A549 (cell line): ENCODE data around the gene DIS3L2. TPM values are rescaled to one million over a fixed set of nuclear protein-coding genes. Genes with fewer than 3 reads are reported as not detected.
"Not testable (repeated sequence)": the region's sequence is repeated elsewhere in the genome, so short reads cannot be mapped to it uniquely, and the experiment has no call there.

Experiments used
- ATAC-seq, 2 experiments: fragments of 200-7000 bp in 1 of 2; fragments of >200 bp in 1 of 2; cut with Nextera tagmentation in 1 of 2; cut with Tn5 transposase in 1 of 2; 3 replicates each; pipeline versions ENCODE4 v1.8.0 to v1.9.1; 2018 to 2020; ENCODE audit warnings: mild to moderate bottlenecking in 1 of 2, moderate library complexity in 1 of 2
- CTCF ChIA-PET: fragments of 300-600 bp; sonication (Branson Sonifier 250); formaldehyde crosslinking; extraction: SDS; loops from one replicate; lab custom pipeline; 2021; ENCODE audit warnings: antibody characterized with exemption, inconsistent platforms; lab: Yijun Ruan, JAX
- POLR2A ChIA-PET: fragments of 350-600 bp; formaldehyde crosslinking; extraction: SDS; loops from one replicate; lab custom pipeline; 2021; ENCODE audit warnings: antibody characterized with exemption, inconsistent platforms; lab: Yijun Ruan, JAX
- DNase-seq, 2 experiments: peaks; one replicate each; pipeline versions ENCODE4 v3.0.0 to v3.0.0-alpha.2; 2011 to 2016; ENCODE audit warnings: low read depth in 1 of 2, low spot score in 1 of 2
- FAIRE-seq: peaks from 2 replicates; lab custom pipeline; 2011; peaks lifted over from hg19 to GRCh38; lab: Jason Lieb, UNC
- H3K27ac ChIP-seq, 2 experiments: fragments of >200 bp; sonication (Bioruptor Twin); formaldehyde crosslinking; 3 replicates each; pipeline ENCODE4 v1.5.1; 2016 to 2017
- H3K4me1 ChIP-seq: fragments of >200 bp; sonication (Bioruptor Twin); formaldehyde crosslinking; 3 replicates; pipeline ENCODE4 v1.6.1; 2016
- H3K4me2 ChIP-seq: fragments of >200 bp; sonication (Bioruptor Twin); formaldehyde crosslinking; 3 replicates; pipeline ENCODE4 v1.6.1; 2016
- H3K4me3 ChIP-seq: fragments of >200 bp; sonication (Bioruptor Twin); formaldehyde crosslinking; 3 replicates; pipeline ENCODE4 v1.5.1; 2016
- H3K9me3 ChIP-seq: fragments of >200 bp; sonication (Bioruptor Twin); formaldehyde crosslinking; 3 replicates; pipeline ENCODE4 v1.6.1; 2016
- CBX8 ChIP-seq: fragments of 200-600 bp; sonication (generic); IDR thresholded peaks from 2 replicates; pipeline ENCODE4 v1.6.1; 2016
- ESRRA ChIP-seq: fragments of 150-350 bp; IDR thresholded peaks from 2 replicates; pipeline ENCODE4 v1.6.1; 2014; ENCODE audit warnings: mild to moderate bottlenecking, low read length, borderline replicate concordance
- FOXS1 ChIP-seq: fragments of 250-450 bp; sonication (Bioruptor Pico); IDR thresholded peaks from 2 replicates; pipeline ENCODE4 v1.5.0; 2020; ENCODE audit warnings: mild to moderate bottlenecking, moderate library complexity
- JUNB ChIP-seq: fragments of >200 bp; sonication (Bioruptor Twin); formaldehyde crosslinking; IDR thresholded peaks from 2 replicates; pipeline ENCODE4 v1.6.1; 2016
- KDM5A ChIP-seq: fragments of 200-600 bp; sonication (generic); IDR thresholded peaks from 2 replicates; pipeline ENCODE4 v1.6.1; 2016; ENCODE audit warnings: antibody characterized with exemption, mild to moderate bottlenecking
- MAFK ChIP-seq: fragments of 450-650 bp; IDR thresholded peaks from 2 replicates; pipeline ENCODE4 v1.6.1; 2014; ENCODE audit not compliant: partially characterized antibody
- MYC ChIP-seq: IDR thresholded peaks from 2 replicates; pipeline ENCODE4 v1.6.1; 2012; ENCODE audit warnings: mild to moderate bottlenecking, inconsistent platforms, low read length, improper control_type of control experiment, borderline replicate concordance
- NR3C1 ChIP-seq: fragments of >200 bp; sonication (Bioruptor Twin); formaldehyde crosslinking; IDR thresholded peaks from 3 replicates; pipeline ENCODE4 v1.6.1; 2017
- POLR2A ChIP-seq: IDR thresholded peaks from 2 replicates; pipeline ENCODE4 v1.6.1; 2012; ENCODE audit warnings: mild to moderate bottlenecking, low read length
- POLR2AphosphoS2 ChIP-seq: conservative IDR thresholded peaks from 2 replicates; pipeline ENCODE4 v1.6.1; 2012; ENCODE audit warnings: low read length, improper control_type of control experiment, inconsistent platforms
- RAD21 ChIP-seq, 2 experiments: fragments of >200 bp in 1 of 2; sonication (Bioruptor Twin) in 1 of 2; formaldehyde crosslinking in 1 of 2; IDR thresholded peaks in 1 of 2; conservative IDR thresholded peaks in 1 of 2; 2 replicates in 1 of 2; 3 replicates in 1 of 2; pipeline ENCODE4 v1.6.1; 2012 to 2018; ENCODE audit warnings: inconsistent platforms in 1 of 2
- TFCP2L1 ChIP-seq: fragments of 250-450 bp; sonication (Bioruptor Pico); IDR thresholded peaks from 2 replicates; pipeline ENCODE4 v1.5.0; 2021; ENCODE audit warnings: mild to moderate bottlenecking
- ZC3H11A ChIP-seq: fragments of 450-650 bp; IDR thresholded peaks from 2 replicates; pipeline ENCODE4 v1.6.1; 2014; ENCODE audit warnings: antibody characterized with exemption, mild to moderate bottlenecking
- WGBS: methylation state at CpG from one replicate; pipeline ENCODE4 v1.1.6; 2017; ENCODE audit errors: missing lambda C conversion rate; 5-methylcytosine and 5-hydroxymethylcytosine counted together
- polyA plus RNA-seq, 4 experiments: library from polyadenylated mRNA; depleted of rRNA in 3 of 4; stranded (reverse); fragments of >200 nt; fragmentation: RNase III in 1 of 4; extraction: RNeasy Plus Mini Kit Qiagen cat#74134 plus additional on column Dnase treatment in 1 of 4; gene quantifications; 2 replicates in 3 of 4; 3 replicates in 1 of 4; pipeline ENCODE4 v1.2.3, GENCODE V29; 2011 to 2017
- TF ChIP-seq, protein P1 (sequence below): IDR thresholded peaks from 2 replicates; pipeline ENCODE4 v1.6.1; 2012
- TF ChIP-seq, protein P2 (sequence below): fragments of >200 bp; sonication (Bioruptor Twin); formaldehyde crosslinking; IDR thresholded peaks from 3 replicates; pipeline ENCODE4 v1.5.1; 2016
- TF ChIP-seq, protein P3 (sequence below): fragments of 450-650 bp; IDR thresholded peaks from 2 replicates; pipeline ENCODE4 v1.6.1; 2014; ENCODE audit warnings: antibody characterized with exemption
- TF ChIP-seq, protein P4 (sequence below): fragments of 250-450 bp; sonication (Bioruptor Pico); IDR thresholded peaks from 2 replicates; pipeline ENCODE4 v1.5.0; 2020; ENCODE audit warnings: low read depth, mild to moderate bottlenecking, moderate library complexity

The DIS3L2 gene
- polyA plus RNA-seq, 2 of the 4 experiments (the other 2 are of a cell fraction) = 14.9 to 15.4 TPM

DNA sequence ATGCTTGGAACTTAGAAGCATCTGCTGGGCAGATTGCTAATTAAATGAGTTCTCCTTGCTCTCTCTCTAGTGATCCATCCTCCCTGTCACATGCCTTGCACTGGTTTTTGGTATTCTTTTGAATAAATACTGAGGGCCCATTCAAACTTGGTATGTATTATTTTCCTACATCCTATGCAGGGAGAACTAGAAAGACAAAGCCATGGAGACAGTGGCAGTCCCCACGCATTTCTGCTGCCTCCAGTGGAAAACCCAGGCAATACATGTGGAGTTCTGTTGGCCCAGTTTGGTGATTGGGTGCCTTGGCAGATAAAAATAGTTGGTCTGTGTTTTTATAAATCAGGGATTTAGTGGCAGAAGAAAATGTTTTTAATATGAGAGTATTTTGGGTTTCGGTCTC is 68.7 kb downstream of the DIS3L2 start:
- Histone ChIP-seq H3K4me1 (no peaks in the 10 kb centered on the region), H3K27ac (no peak overlapping the region), H3K9me3 (no peaks in the 10 kb centered on the region; the same call in 2 of the 3 replicates), H3K4me2 (no peak overlapping the region), H3K4me3 (no peak overlapping the region)
- CTCF ChIA-PET = no interaction called here
- WGBS = 83% methylated on average over 2 of the region's 2 CpGs
- POLR2A ChIA-PET = no interaction called here
- FAIRE-seq = no peak
- DNase-seq = peak in 1 of 2 experiments; percentile 29
- TF ChIP-seq RAD21 (conservative IDR thresholded peaks at IDR 0.05 in 1 of 2, IDR thresholded peaks at IDR 0.05 in 1 of 2) (peak in 1 of 2 experiments; percentile 18; a peak in 1 of 5 replicates), MAFK (no peak)
- peak; percentile 73 for ATAC-seq

DNA sequence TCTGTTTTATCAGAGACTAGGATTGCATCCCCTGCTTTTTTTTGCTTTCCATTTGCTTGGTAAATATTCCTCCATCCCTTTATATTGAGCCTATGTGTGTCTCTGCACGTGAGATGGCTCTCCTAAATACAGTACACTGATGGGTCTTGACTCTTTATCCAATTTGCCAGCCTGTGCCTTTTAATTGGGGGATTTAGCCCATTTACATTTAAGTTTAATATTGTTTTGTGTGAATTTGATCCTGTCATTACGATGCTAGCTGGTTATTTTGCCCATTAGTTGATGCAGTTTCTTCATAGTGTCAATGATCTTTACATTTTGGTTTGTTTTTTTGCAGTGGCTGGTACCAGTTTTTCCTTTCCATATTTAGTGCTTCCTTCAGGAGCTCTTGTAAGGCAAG is 73.8 kb downstream of the DIS3L2 start:
- H3K27ac ChIP-seq, H3K9me3 ChIP-seq, ATAC-seq, DNase-seq, H3K4me3 ChIP-seq, H3K4me2 ChIP-seq, H3K4me1 ChIP-seq, FAIRE-seq, POLR2A ChIA-PET: not testable (repeated sequence)
- 86% methylated on average over 2 of the region's 2 CpGs for WGBS
- CTCF ChIA-PET = interaction anchor here (0.7 kb wide), 1 partner anchor 107 kb away, joined by 3 read pairs; no protein-coding TSS in a partner anchor

DNA sequence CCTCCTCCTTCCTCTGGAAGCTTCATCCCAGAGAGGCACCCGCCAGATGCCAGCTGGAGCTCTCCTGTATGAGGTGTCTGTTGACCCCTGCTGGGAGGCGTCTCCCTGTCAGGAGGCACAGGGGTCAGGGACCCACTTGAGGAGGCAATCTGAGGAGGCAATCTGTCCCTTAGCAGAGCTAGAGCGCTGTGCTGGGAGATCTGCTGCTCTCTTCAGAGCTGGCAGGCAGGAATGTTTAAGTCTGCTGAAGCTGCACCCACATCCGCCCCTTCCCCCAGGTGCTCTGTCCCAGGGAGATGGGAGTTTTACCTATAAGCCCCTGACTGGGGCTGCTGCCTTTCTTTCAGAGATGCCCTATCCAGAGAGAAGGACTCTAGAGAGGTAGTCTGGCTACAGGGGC is 75.4 kb downstream of the DIS3L2 start:
- H3K4me1 ChIP-seq, H3K27ac ChIP-seq, H3K9me3 ChIP-seq, H3K4me2 ChIP-seq, FAIRE-seq, POLR2A ChIA-PET, DNase-seq, H3K4me3 ChIP-seq, ATAC-seq: not testable (repeated sequence)
- 93% methylated on average over 3 of the region's 4 CpGs for WGBS
- CTCF ChIA-PET = interaction anchor here (1.1 to 1.3 kb wide), 2 partner anchors 10 to 13 kb away, joined by 3 to 4 read pairs; no protein-coding TSS in a partner anchor

DNA sequence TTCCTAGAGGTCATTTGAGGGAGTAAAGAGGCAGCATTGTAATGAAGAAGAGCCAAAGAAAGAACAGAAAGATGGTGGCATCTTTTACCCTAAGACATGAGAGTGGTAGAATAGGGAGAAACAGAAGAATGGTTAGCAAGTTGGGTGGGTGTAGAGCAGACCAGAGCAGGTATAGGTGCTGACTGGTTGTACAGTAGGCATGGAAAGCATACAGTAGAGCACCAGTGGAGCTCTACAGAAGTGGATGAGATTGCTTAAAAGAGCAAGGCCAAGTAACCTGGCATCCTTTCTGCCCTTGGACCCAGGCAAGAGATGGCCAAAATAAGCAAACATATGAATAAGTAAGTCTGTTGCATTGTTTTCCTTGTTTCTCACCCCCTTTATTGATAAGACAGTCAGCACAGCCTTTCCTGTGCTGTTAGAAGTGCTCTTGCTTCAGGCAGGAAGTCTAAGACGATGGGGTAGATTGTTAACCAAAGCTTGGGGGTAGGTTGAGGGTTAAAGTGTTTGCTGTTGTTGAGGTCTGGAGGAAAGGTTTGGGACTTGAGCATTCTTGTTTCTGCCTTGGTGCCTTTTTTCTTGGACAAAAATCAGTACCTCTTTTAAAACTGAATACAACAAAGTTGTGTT is 76.9 kb downstream of the DIS3L2 start:
- Histone ChIP-seq H3K4me1 (no peaks in the 10 kb centered on the region), H3K4me3 (no peak overlapping the region), H3K27ac (no peak overlapping the region), H3K9me3 (peaks cover 2% of the 10 kb centered on the region; the same call in 1 of the 3 replicates), H3K4me2 (no peak overlapping the region)
- 80% methylated on average over 1 of the region's 1 CpG for WGBS
- CTCF ChIA-PET = interaction anchor here (1.0 to 1.6 kb wide), 2 partner anchors 16 to 131 kb away, joined by 3 to 4 read pairs; no protein-coding TSS in a partner anchor
- POLR2A ChIA-PET = no interaction called here
- ATAC-seq = no peak
- TF ChIP-seq KDM5A (no peak), FOXS1 (CRISPR knock-in tag) (no peak), ZC3H11A (no peak), NR3C1 (no peak), POLR2A (no peak), POLR2AphosphoS2 (no peak), TFCP2L1 (CRISPR knock-in tag) (no peak), ESRRA (no peak), MYC (no peak), JUNB (no peak), MAFK (no peak), CBX8 (no peak)
- TF ChIP-seq, protein P1, sequence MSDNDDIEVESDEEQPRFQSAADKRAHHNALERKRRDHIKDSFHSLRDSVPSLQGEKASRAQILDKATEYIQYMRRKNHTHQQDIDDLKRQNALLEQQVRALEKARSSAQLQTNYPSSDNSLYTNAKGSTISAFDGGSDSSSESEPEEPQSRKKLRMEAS = no peak
- TF ChIP-seq, protein P2, sequence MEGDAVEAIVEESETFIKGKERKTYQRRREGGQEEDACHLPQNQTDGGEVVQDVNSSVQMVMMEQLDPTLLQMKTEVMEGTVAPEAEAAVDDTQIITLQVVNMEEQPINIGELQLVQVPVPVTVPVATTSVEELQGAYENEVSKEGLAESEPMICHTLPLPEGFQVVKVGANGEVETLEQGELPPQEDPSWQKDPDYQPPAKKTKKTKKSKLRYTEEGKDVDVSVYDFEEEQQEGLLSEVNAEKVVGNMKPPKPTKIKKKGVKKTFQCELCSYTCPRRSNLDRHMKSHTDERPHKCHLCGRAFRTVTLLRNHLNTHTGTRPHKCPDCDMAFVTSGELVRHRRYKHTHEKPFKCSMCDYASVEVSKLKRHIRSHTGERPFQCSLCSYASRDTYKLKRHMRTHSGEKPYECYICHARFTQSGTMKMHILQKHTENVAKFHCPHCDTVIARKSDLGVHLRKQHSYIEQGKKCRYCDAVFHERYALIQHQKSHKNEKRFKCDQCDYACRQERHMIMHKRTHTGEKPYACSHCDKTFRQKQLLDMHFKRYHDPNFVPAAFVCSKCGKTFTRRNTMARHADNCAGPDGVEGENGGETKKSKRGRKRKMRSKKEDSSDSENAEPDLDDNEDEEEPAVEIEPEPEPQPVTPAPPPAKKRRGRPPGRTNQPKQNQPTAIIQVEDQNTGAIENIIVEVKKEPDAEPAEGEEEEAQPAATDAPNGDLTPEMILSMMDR = no peak
- TF ChIP-seq, protein P3, sequence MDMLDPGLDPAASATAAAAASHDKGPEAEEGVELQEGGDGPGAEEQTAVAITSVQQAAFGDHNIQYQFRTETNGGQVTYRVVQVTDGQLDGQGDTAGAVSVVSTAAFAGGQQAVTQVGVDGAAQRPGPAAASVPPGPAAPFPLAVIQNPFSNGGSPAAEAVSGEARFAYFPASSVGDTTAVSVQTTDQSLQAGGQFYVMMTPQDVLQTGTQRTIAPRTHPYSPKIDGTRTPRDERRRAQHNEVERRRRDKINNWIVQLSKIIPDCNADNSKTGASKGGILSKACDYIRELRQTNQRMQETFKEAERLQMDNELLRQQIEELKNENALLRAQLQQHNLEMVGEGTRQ = no peak
- TF ChIP-seq, protein P4, sequence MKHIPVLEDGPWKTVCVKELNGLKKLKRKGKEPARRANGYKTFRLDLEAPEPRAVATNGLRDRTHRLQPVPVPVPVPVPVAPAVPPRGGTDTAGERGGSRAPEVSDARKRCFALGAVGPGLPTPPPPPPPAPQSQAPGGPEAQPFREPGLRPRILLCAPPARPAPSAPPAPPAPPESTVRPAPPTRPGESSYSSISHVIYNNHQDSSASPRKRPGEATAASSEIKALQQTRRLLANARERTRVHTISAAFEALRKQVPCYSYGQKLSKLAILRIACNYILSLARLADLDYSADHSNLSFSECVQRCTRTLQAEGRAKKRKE (CRISPR knock-in tag) = no peak
- FAIRE-seq = no peak
- no peak for DNase-seq
